ENCODE data around the gene AATF.

- TF ChIP-seq GABPB1 (CRISPR knock-in tag; IDR thresholded peaks at IDR 0.05), result no peak
- no peak for TF ChIP-seq ELF4 (CRISPR knock-in tag; IDR thresholded peaks at IDR 0.05; ENCODE audit: low read depth)
- TF ChIP-seq CTCF (IDR thresholded peaks at IDR 0.05), result no peak
- TF ChIP-seq, protein P1, sequence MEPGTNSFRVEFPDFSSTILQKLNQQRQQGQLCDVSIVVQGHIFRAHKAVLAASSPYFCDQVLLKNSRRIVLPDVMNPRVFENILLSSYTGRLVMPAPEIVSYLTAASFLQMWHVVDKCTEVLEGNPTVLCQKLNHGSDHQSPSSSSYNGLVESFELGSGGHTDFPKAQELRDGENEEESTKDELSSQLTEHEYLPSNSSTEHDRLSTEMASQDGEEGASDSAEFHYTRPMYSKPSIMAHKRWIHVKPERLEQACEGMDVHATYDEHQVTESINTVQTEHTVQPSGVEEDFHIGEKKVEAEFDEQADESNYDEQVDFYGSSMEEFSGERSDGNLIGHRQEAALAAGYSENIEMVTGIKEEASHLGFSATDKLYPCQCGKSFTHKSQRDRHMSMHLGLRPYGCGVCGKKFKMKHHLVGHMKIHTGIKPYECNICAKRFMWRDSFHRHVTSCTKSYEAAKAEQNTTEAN (CRISPR knock-in tag; IDR thresholded peaks at IDR 0.05), result no peak
- no peak for TF ChIP-seq FOXJ3 (CRISPR knock-in tag; IDR thresholded peaks at IDR 0.05; ENCODE audit: borderline replicate concordance)
- TF ChIP-seq JUN (CRISPR knock-in tag; IDR thresholded peaks at IDR 0.05), result no peak
- TF ChIP-seq ZNF396 (CRISPR knock-in tag; IDR thresholded peaks at IDR 0.05; ENCODE audit: borderline replicate concordance), result no peak
- no peak for TF ChIP-seq SP1 (CRISPR knock-in tag; conservative IDR thresholded peaks at IDR 0.05)
- no peak for TF ChIP-seq ZBTB21 (CRISPR knock-in tag; IDR thresholded peaks at IDR 0.05; ENCODE audit: borderline replicate concordance)
These were observed 2.6 kb upstream of the AATF start for GRCh38 chr17:36945959-36946725.

Data from WTC11 (cell line).